Measurements from ENCODE around the gene TMEM86B. TPM values are rescaled to one million over a fixed set of nuclear protein-coding genes. Genes with fewer than 3 reads are reported as not detected.

TMEM86B gene
- total RNA-seq, 1 donor from 2014 or later, result 4.3 TPM

GRCh38 chr19:55259540-55260210 lies 31.1 kb upstream of the TMEM86B start:
- H3K9me3 ChIP-seq, result no peaks in the 10 kb centered on the region
- intact Hi-C loops (cut with DNase I), result no loop called here
- H3K36me3 ChIP-seq, result no peaks in the 10 kb centered on the region
- TF ChIP-seq CTCF (IDR thresholded peaks at IDR 0.05), result no peak
- peak overlapping the region; percentile 86 for H3K4me3 ChIP-seq
- DNase-seq (no peak), ATAC-seq (no peak)
- peaks cover 28% of the 10 kb centered on the region for H3K4me1 ChIP-seq
- H3K27ac ChIP-seq, result peak overlapping the region; percentile 92
- no peaks in the 10 kb centered on the region for H3K27me3 ChIP-seq

- H3K4me1 ChIP-seq, result peaks cover 35% of the 10 kb centered on the region
- no peak for TF ChIP-seq CTCF (IDR thresholded peaks at IDR 0.05)
- peak within 1 kb of the TSS; percentile 86 for H3K4me3 ChIP-seq
- peak; percentile 95 for ATAC-seq
- H3K27ac ChIP-seq, result peak within 1 kb of the TSS; percentile 92
- no peaks in the 10 kb centered on the region for H3K36me3 ChIP-seq
- intact Hi-C loops (cut with DNase I), result no loop called here
- DNase-seq, result peak; percentile 98
- no peaks in the 10 kb centered on the region for H3K9me3 ChIP-seq
- no peaks in the 10 kb centered on the region for H3K27me3 ChIP-seq
Measured at GRCh38 chr19:55258828-55259539, 30.4 kb upstream of the TMEM86B start, which contains the start of gene PPP6R1. PPP6R1 (minus strand) TSS chr19:55259017; CDS start chr19:55247103, 11,914 bp downstream.

- no peak for DNase-seq
- H3K4me1 ChIP-seq, result peaks cover 38% of the 10 kb centered on the region
Measured at GRCh38 chr19:55258476-55258827, 29.9 kb upstream of the TMEM86B start.

GRCh38 chr19:55257461-55258420 lies 29.2 kb upstream of the TMEM86B start:
- TF ChIP-seq CTCF (IDR thresholded peaks at IDR 0.05), result no peak
- intact Hi-C loops (cut with DNase I), result no loop called here
- Histone ChIP-seq H3K4me1 (peaks cover 38% of the 10 kb centered on the region), H3K4me3 (peak overlapping the region; percentile 86), H3K27me3 (no peaks in the 10 kb centered on the region), H3K27ac (peak overlapping the region; percentile 92), H3K9me3 (no peaks in the 10 kb centered on the region), H3K36me3 (no peaks in the 10 kb centered on the region)
- DNase-seq (no peak), ATAC-seq (no peak)

More at GRCh38 chr19:55258476-55258827, 29.9 kb upstream of the TMEM86B start:
- no peak for TF ChIP-seq CTCF (IDR thresholded peaks at IDR 0.05)
- intact Hi-C loops (cut with DNase I), result no loop called here
- no peaks in the 10 kb centered on the region for H3K9me3 ChIP-seq
- peak overlapping the region; percentile 86 for H3K4me3 ChIP-seq
- ATAC-seq, result peak; percentile 1
- H3K27ac ChIP-seq, result peak overlapping the region; percentile 92
- H3K36me3 ChIP-seq, result no peaks in the 10 kb centered on the region
- H3K27me3 ChIP-seq, result no peaks in the 10 kb centered on the region
